HG02943 (cell line): ENCODE measurements around the gene COLEC12.

ENCODE experiments used
- ATAC-seq: cut with Tn5 transposase; IDR thresholded peaks from one replicate; pipeline ENCODE4 v1.9.1; 2021; ENCODE audit warnings: mild to moderate bottlenecking, low read depth, moderate library complexity; ENCODE audit not compliant: unreplicated experiment

COLEC12 gene

GRCh38 chr18:364256-364826, 136.2 kb downstream of the COLEC12 start:
- no peak for ATAC-seq

GRCh38 chr18:363301-364085, 137.0 kb downstream of the COLEC12 start:
- ATAC-seq = no peak

- ATAC-seq = no peak
Observed at GRCh38 chr18:362311-363290, 137.9 kb downstream of the COLEC12 start.

- no peak for ATAC-seq
Observed at GRCh38 chr18:361941-362310, 138.6 kb downstream of the COLEC12 start.

GRCh38 chr18:361100-361732, 139.3 kb downstream of the COLEC12 start:
- ATAC-seq = no peak

GRCh38 chr18:360676-361075, 139.8 kb downstream of the COLEC12 start:
- no peak for ATAC-seq

- no peak for ATAC-seq
Observed at GRCh38 chr18:356778-357177, 143.7 kb downstream of the COLEC12 start.

- no peak for ATAC-seq
Observed at GRCh38 chr18:355678-356077, 144.8 kb downstream of the COLEC12 start.

- no peak for ATAC-seq
Observed at GRCh38 chr18:354471-354870, 146.0 kb downstream of the COLEC12 start.

GRCh38 chr18:354003-354402, 146.5 kb downstream of the COLEC12 start:
- no peak for ATAC-seq

- ATAC-seq = no peak
Observed at GRCh38 chr18:352438-352837, 148.1 kb downstream of the COLEC12 start.

- ATAC-seq = no peak
Observed at GRCh38 chr18:350953-351572, 149.4 kb downstream of the COLEC12 start.

- no peak for ATAC-seq
Observed at GRCh38 chr18:346600-346999, 153.9 kb downstream of the COLEC12 start.

- ATAC-seq = no peak
Observed at GRCh38 chr18:341102-341501, 159.4 kb downstream of the COLEC12 start.

- no peak for ATAC-seq
Observed at GRCh38 chr18:340044-340443, 160.5 kb downstream of the COLEC12 start.

- no peak for ATAC-seq
Observed at GRCh38 chr18:339200-339599, 161.3 kb downstream of the COLEC12 start.

- ATAC-seq = no peak
Observed at GRCh38 chr18:336713-337112, 163.8 kb downstream of the COLEC12 start.

- ATAC-seq = no peak
Observed at GRCh38 chr18:335733-336132, 164.8 kb downstream of the COLEC12 start.

- no peak for ATAC-seq
Observed at GRCh38 chr18:334575-335132, 165.8 kb downstream of the COLEC12 start.
